Glomerular visceral epithelial cell (primary cell): ENCODE data around the gene IHH.

ENCODE experiments used
- DNase-seq: peaks from one replicate; pipeline ENCODE4 v3.0.0-alpha.2; 2016; ENCODE audit errors: extremely low spot score

IHH gene

DNA sequence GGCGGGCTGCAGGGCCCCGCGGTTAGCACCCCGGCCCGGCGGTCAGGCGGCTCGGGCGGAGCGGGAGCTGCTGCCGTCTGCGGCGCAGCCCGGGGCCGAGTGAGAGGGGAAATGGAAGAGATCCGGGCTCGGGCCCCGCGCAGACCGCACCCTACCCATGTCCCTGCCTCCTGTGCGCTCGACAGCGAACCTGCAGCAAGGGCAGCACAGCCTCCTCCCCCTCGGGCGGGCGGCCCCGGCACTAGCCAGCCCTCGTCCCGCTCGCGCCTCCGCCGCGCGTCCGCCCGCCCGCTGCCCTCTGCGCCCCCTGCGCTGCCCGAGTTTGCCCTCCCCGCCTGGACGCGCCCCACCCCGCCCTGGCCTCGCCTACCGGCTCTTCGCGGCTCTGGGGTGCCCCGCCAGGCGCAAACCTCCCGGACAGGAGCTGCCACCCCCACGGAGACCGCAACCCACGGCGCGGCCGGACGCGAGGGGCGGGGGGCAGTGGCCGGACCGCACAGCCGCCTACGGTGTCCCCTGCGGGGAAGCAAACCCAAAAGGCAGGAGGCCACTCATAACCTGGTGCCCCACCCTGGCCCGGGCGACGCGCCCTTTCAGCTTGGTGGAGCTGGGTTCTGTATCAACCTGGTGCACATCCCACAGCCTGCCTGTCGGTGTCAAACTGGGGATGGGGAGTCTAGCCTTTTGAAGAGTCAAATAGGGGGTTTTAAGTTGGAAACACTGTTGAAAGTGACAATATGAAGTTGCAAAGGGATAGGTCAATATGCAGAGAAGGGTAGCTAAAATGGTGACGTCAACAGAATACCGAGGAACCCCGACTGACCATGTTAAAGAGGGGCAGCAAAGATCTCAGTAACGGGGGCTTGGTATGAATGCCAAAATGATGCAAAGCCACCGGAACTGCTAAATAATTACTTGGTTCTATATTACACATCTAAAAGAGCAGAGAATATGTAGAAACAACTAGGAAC, at the start of gene IHH:
Gene IHH, minus strand, starts transcription at position 101 of the 971 bp plus-strand sequence. CDS start 454 bp downstream, outside the sequence.
- peak; percentile 18 for DNase-seq

DNA sequence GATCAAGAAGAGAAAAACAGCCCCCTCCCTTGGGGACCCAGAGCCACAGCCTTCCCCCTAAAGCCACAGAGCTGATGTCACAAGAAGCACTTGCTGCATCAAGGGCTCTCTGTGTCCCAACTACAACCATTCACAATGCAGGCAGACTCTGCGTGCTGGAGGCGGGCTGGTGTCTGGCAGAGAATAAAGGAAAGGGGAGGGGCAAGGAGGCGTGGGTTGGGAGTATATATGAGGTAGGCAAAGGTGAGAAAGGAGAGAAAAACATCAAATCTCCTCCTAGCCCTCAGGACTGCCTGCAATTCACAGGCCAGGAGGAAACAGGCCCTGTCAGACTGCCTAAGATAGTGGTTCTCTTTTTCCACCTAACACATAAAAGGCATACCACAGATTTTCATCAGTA, 48.8 kb upstream of the IHH start:
- DNase-seq = no peak

DNA sequence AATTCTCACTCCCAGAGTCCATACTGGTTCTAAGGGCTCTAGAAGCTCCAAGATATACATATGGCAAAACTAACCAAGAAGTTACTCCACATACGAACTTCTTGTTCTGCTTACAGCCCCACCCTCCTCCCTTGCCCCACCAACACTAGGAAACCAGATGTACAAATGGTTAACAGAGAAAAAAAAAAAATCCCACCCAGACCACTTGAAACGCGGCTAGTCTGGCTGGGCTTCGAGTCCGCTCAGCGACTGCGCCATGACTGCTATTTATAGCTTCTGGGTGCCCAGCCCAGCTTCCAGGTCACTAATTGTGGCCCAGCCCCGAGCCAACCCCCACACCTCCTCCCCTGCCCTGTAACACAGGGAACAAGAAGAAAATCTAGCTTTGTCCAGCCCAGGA, 47.0 kb upstream of the IHH start:
- no peak for DNase-seq

DNA sequence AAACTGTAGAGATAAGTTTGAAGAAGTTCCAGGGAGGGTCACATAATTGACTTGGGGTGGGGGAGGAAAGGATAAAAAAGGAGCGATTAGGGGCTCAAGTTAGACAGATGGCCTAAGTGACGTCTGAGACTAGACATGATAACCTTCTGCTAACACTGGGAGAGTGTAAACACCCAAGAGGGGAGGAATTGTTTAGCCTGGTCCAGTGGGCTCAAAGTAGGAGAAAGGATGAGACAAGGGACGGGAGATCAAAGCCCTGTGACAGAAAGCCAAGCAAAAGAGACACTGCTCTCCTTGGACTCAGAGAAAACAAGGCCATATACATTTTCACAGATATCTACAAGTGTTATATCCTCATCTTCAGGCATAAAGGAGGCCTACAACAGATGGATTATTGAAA, 45.5 kb upstream of the IHH start:
- DNase-seq = no peak

DNA sequence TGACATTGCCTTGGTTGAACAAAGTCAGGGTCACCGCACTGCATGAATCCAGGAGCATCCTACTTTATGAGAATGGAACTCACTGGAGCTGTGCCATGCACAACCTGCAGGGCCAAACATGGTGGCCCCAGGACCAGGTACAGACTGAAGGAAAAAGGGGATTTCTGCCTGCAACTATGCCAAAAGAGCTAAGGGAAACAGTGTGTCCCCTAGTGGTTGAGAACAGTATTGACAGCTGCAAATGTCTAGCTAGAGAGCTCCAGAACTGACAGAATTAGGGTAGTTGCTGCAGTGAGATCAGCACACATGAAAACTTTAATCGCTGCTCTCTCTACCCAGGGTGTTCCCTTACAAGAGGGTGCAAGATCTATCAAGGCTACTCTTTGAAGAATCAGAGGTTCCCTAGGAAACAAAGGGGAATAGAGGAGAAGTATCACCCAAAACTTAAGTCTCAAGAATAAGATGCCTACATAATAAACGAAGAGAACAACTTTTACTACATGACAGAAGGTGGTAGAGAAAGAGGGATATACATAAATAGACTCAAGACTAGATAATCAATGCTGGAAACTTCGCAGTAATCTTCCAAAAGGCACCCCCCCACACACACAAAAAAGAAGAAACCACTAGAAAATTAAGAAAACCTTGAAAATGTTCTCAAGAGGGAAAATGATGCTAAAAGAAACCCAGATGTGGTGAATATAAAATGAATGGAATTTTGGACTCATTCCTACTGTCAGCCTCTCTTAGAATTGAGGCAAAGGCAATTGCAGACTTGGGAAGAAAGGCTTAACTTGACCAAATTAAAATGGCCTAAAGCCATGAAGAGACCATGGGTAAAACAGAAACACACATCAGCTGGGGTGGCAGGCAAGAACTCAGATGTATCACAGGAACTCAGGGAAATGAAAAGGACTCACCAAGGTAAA, 43.6 kb upstream of the IHH start:
- peak; percentile 33 for DNase-seq

DNA sequence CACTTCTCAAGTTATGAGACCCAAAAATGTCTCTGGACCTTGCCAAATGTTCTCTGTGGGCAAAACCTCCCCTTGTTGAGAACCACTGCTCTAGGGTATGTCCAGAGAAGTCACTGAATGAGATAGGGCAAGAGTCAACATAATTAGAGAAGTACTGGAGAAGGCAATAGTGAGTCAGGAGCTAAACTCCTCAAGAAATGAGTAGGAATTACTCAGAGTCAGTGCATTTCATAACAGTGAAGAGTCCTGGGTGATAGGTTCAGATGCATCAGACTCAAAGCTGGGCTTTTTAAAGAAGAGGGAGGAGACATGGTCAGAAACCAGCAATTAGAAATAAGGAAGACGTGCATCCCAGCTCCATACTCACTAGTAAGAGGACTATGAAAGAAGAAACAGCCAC, 38.6 kb upstream of the IHH start:
- DNase-seq = no peak

DNA sequence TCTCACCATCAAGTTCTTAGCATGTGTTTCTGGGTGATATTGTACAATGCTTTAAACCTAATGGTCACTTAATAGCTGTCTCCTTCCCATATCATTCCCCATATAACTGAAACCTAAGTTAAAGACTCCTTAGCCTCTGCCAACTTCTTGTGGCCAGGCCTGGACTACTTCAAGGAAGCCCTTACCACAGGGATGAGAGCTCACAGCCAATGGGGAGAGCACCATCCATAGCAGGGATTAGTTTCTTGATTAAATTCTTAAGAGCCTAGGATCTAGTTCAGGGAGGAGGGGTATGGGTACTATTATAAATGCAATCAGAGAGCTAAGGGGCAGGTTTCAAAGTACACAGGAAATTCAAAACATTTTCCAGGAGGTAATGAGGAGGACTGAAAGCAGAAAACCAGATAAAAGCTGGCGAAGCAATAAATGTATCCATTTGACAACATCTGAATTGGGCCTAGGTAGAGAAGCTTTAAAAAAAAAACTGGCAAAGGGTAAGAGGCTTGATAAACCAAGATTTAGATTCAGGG, 34.8 kb upstream of the IHH start:
- DNase-seq = no peak

DNA sequence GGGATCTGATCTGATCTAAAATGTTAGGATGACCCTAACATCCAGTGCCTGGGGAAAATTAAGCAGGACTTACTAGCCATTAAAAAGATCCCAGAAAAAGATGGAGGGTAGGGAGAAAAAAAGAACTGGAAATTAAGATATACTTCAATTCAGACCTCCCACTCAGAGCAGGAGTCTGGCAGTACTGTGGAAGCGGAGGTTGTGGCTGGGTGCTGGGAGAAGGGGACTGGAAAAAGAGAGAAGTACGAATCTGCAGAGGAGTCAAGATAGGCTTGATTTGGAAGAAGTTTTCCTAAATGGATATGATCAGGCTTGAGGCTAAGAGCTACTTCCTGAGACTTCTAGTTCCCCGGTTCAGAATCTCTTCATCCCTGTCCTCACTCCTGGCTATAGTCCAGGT, 33.5 kb upstream of the IHH start:
- no peak for DNase-seq

DNA sequence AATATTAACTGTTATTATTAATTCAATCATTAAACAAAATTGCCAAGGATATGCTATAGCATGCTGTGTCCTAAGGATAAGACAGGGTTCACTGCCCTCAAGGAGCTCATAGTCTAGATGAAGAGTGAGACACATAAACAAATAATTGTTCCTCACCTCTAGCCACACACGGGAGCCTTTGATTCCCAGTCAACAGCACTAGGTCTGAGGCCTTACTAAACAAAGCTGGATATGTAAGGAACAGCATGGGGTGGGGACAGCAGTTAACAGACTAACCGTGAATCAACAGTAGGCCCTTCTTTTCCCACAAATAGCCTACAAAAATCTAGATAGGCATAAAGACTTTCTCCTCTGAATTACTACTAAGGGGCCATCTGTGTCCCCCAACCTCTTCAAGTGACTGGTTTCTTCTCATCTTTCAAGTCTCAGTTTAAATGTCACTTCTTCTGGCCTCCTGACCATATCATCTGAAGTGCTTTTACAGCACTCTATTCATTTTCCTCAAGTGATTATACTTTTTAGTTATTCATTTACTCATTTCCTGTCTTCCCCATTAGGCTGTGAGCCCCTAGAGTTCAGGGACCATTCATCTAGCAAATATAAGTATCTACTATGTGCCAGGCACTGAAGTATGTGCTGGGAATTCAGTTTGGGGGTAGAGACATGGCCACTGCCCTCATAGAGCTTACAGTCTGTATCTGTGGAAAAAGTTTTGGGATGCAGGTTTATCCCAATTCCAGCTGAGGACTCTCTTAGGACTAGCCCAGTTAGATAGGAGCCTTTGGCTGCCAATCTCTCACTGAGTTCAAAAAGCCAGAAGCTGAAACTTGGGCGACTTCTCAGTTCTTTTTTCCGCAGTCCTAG, 29.9 kb upstream of the IHH start:
- no peak for DNase-seq

DNA sequence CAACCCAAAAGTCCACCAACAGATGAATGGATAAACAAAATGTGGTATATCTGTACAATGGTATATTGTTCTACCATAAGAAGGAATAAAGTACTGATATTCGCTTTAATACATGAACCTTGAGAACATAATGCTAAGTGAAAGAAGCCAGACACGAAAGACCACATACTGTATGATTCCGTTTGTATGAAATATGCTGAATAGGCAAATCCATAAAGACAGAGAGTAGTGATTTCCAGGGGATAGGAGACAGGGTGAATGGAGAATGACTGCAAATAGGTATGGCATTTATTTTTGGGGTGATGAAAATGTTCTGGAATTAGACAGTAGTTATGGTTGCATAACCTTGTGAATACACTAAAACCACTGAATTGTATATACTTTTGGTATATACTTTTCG, 28.6 kb upstream of the IHH start:
- DNase-seq = no peak

DNA sequence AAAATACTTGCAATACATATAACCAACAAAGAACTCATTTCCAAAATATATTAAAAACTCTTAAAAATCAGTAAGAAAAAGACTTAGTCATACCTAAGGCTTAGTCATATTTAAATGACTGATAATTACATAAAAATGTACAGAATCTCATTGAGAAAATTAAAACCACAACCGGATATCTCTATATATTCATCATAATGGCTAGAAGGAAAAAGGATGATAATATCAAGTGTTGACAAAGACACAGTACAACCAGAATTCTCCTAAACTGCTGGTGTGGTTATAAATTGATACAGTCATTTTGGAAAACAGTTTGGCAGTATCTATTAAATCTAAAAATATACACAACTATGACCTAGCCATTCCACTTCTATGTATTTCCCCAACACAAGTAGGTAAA, 27.1 kb upstream of the IHH start:
- DNase-seq = no peak

DNA sequence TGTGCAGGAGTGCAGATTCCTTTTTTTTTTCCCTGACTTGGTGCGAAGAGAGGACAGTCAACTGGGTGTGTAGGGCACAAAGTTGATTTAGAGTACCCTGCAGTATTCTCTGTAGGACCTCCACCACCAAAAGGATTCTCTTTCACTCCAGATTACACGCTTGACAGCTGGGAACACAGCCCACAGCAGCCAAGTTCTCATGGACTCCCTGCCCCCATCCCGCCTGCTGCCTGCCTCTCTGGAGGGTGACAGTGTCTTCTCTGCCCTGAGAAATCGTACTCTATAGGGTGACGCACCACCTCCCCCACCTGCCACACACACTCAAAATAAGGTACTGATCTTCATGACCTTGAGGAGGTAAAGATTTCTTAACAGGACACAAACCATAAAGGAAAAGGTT, 26.6 kb upstream of the IHH start:
- no peak for DNase-seq

DNA sequence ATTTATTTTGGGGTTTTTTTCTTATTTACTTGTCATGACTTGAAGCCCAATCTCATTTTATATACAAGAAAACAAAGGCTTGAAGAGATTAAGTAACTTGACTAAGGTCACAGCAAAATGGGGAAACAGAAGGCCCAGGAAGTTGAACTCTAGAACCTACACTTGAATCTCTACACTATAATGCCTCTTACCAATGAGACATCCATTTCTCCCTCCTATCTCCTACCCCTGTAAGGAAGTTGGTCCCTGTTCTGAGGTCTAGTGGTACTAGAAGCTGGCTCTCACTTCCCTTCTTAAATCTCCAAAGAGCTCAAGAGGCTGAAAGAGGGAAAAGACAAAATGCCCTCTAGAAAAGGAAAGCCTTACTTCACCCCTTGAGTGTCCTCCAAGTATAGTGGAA, 25.5 kb upstream of the IHH start:
- DNase-seq = no peak

DNA sequence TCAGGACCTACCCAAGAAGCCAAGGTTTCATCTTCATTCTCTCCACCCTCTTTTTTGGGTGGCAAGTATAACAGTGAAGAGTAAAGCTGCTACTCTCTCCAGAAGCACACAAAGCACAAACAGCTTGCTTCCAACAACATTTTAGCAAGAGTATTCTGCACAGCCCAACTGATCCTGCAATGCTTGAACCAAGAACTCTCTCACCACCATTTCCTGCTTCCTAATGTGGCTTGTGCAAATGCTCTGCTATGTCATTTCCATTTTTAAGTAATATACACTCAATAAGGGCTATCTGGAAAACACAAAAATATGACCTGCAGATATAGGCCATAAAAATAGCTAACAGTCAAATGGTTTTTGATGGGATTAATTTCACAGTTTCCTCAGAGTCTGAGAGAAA, 24.1 kb upstream of the IHH start:
- no peak for DNase-seq

DNA sequence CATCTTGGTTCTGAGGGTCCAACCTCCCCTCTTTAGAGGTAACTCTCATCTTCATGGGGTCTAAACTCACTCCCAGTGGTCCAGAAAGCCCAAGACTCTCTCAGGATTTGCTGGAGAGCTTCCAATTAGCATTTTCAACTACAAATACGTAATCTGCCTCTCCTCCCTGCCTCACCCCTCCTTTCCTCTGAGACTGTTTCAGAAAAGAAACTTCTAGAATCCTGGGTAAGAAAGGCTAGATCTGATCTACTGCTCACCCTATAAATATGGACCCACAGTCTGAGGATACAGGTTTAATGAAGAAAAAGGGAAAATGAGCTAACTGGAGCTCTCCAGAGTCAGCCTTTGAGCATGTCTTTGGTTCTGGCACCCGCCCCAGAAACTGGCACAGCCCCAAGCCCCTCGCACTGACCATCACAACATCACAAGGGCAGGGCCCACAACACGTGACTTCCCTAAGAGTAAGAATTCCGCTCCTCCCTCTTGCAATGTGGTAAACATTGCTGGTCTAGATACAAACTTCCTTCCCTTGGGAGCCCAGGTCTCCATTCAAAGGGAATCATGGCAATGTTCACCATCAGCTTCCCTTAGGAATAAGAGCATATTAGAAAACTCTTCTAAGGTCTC, 21.7 kb upstream of the IHH start:
- no peak for DNase-seq

DNA sequence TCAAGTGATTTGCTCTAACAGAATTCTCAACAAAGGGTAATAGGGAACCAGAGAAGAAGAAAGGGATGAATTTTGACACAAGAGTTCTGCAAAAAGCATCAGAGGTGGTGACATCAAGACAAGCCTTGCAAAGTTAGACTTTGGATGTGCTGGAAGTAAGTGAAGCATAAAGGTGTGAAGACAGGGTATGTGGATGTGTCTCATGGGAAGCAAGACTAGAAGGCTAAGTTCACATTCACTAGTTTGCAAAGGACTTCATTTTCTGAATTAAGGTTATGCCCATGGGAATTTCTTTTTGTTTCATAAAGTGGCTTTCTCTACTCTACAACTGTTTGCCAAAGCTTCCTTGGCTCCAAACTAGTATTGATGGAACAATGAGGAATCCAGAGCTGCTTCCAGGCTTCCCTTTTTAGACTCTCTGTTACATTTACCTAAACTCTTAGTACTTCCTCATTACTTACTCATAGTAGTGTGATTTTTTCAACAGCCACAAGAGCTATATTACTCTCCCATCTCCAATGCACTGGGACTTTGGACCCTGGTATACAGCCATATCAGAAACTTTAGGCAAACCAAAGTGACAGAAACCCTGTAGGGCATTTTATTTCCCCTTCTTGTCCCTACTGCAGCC, 21.1 kb upstream of the IHH start:
- no peak for DNase-seq

DNA sequence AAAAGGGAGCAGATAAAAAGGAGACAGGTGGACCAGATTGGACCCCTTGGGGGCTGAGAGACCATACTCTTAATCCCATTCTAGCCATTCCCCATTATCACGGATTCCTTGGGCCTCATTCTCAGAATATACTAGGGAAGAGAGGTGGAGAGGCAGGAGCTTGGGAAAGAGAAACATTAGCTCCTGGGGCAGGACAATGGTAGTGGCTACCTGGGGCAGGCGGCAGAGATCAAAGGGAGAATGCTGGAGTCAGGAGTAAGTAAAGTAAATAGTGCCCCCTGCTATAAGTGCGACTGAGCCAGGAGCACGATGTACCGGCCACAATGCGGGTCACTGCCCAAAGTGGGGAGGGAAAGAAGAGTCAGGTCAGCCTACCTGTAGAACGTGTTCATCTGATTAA, 20.4 kb upstream of the IHH start:
- DNase-seq = no peak

DNA sequence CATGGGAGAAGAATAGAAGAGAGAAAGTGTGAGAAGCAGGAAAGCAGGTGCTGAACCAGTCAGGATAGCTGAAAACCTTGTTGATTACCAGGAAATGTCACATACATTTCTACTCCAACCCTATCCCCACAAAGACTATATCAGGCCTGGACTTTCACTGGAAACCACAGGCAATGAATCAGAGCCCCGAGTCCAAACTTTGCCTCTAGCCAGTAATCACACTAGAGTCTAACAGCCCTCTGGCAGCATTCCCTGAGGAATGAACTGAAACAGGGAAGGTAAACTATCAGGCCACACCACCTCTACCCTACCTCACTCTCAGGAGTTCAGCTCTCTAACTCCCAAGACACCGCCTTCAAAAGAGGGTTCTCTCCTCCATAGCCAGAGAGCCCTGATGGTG, 18.7 kb upstream of the IHH start:
- peak; percentile 45 for DNase-seq

DNA sequence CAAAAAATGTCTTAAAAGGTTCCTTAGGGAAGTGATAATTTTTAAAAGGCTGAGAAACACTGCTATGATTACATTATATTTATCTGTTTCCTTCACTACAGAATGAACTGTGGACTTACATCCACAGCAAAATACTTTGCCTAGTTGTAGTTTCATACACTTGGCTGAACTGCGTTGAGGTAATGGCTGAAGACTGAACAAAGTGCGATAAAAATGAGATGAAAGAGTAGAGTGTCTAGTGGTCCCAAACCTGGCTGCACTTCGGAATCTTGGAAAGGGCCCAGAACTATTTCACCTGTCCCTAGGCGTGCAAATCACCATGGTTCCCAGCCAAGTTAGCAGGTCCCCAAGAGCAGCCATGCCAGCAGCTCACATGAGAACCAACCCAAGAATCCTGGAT, 18.2 kb upstream of the IHH start:
- DNase-seq = no peak

DNA sequence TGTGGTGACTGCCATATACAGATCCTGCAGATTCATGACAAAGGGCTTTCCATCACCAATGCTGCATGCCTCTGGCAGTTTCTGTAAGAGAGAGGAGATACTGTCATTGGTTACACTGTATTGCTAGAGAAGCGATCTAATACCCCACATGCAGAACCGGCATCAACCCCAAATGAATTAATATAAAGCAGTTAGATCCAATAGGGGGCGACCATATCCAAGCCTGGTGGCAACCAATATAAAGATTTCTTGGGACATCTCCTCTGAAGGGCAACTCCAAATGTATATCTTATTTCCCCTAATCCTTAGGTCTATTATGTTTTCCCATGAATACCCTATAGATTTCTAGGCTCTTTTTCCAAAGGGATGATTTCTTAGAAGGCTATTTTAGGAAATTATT, 17.4 kb upstream of the IHH start:
- DNase-seq = no peak

DNA sequence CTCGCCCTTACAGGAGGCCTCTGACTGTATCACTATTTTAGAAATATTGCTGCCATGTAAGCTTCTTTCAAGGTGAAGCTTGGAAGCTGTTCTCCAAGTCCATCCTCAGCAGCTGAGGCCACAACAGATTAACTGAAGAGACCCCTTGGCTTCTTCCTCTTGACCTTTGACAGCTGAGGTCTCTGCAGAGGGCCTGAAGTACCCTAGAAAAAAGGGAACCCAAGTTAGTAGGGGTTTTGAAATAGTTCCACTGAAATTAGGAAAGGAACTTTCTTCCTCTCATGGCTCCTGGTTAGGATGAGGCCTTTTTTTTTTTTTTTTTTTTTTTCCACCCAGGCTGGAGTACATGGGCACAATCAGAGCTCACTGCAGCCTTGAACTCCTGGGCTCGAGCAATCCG, 15.5 kb upstream of the IHH start:
- no peak for DNase-seq
